GM12875 (cell line): ENCODE data around the gene PFKFB4.
"Not testable (repeated sequence)": the region's sequence is repeated elsewhere in the genome, so short reads cannot be mapped to it uniquely, and the experiment has no call there.

Experiments
- H3K4me3 ChIP-seq: one replicate; pipeline ENCODE4 v1.5.1; 2011; ENCODE audit warnings: low read depth, low read length, control low read depth
- CTCF ChIP-seq: IDR thresholded peaks from 2 replicates; pipeline ENCODE4 v1.5.1; 2011; ENCODE audit warnings: low read depth, mild to moderate bottlenecking, control low read depth, inconsistent platforms, low read length, moderate library complexity, borderline replicate concordance; ENCODE audit not compliant: insufficient read depth

PFKFB4 gene

GRCh38 chr3:48476426-48477053 lies 80.1 kb downstream of the PFKFB4 start:
- no peak for TF ChIP-seq CTCF
- H3K4me3 ChIP-seq = no peak overlapping the region

GRCh38 chr3:48475188-48475587 lies 81.4 kb downstream of the PFKFB4 start:
- TF ChIP-seq CTCF = no peak
- no peak overlapping the region for H3K4me3 ChIP-seq

GRCh38 chr3:48474619-48475018 lies 82.0 kb downstream of the PFKFB4 start:
- no peak for TF ChIP-seq CTCF
- no peak overlapping the region for H3K4me3 ChIP-seq

- not testable (repeated sequence) for H3K4me3 ChIP-seq
Measured at GRCh38 chr3:48474031-48474430, 82.6 kb downstream of the PFKFB4 start.

GRCh38 chr3:48473617-48473952 lies 83.0 kb downstream of the PFKFB4 start:
- no peak overlapping the region for H3K4me3 ChIP-seq
- TF ChIP-seq CTCF = no peak

GRCh38 chr3:48472923-48473616 lies 83.5 kb downstream of the PFKFB4 start:
- H3K4me3 ChIP-seq = peak overlapping the region; percentile 52
- peak; percentile 63 for TF ChIP-seq CTCF

- H3K4me3 ChIP-seq = peak overlapping the region; percentile 52
- TF ChIP-seq CTCF = no peak
Measured at GRCh38 chr3:48472673-48472922, 84.0 kb downstream of the PFKFB4 start.
